ENCODE measurements around the gene LEAP2.

GRCh38 chr5:132895719-132896305 lies 22.3 kb downstream of the LEAP2 start:
- TF ChIP-seq POLR2A (IDR thresholded peaks at IDR 0.05) (no peak), CTCF (IDR thresholded peaks at IDR 0.05) (no peak)
